Liver (tissue), 3 donors: Measurements from ENCODE around the gene NBEA.

Experiments
- JUND ChIP-seq, 2 donors: IDR thresholded peaks; 2 replicates each; pipeline ENCODE4 v1.6.1; 2016; ENCODE audit warnings: antibody characterized with exemption in 2 of 2
- RAD21 ChIP-seq, 2 donors: IDR thresholded peaks; 2 replicates each; pipeline ENCODE4 v1.6.1; 2016; ENCODE audit warnings: antibody characterized with exemption in 2 of 2, mild to moderate bottlenecking in 2 of 2
- RXRA ChIP-seq, 2 donors: IDR thresholded peaks; 2 replicates each; pipeline ENCODE4 v1.6.1; 2017 to 2018; ENCODE audit warnings: antibody characterized with exemption in 2 of 2, mild to moderate bottlenecking in 1 of 2
- SP1 ChIP-seq: IDR thresholded peaks from 2 replicates; pipeline ENCODE4 v1.6.1; 2018; ENCODE audit warnings: antibody characterized with exemption, mild to moderate bottlenecking
- TF ChIP-seq, protein P1 (sequence below): IDR thresholded peaks from 2 replicates; pipeline ENCODE4 v1.6.1; 2016; ENCODE audit warnings: antibody characterized with exemption, mild to moderate bottlenecking
- TF ChIP-seq, protein P2 (sequence below): fragments of 150-350 bp; IDR thresholded peaks from 2 replicates; pipeline ENCODE4 v1.5.1; 2017; ENCODE audit warnings: improper control_type of control experiment, low read depth, low read length; ENCODE audit not compliant: missing input control
- TF ChIP-seq, protein P3 (sequence below): IDR thresholded peaks from 2 replicates; pipeline ENCODE4 v1.6.1; 2016; ENCODE audit warnings: antibody characterized with exemption
- TF ChIP-seq, protein P4 (sequence below): IDR thresholded peaks from 2 replicates; pipeline ENCODE4 v1.6.1; 2016; ENCODE audit warnings: antibody characterized with exemption
- donor health status: healthy.
- donor health status: healthy.

DNA sequence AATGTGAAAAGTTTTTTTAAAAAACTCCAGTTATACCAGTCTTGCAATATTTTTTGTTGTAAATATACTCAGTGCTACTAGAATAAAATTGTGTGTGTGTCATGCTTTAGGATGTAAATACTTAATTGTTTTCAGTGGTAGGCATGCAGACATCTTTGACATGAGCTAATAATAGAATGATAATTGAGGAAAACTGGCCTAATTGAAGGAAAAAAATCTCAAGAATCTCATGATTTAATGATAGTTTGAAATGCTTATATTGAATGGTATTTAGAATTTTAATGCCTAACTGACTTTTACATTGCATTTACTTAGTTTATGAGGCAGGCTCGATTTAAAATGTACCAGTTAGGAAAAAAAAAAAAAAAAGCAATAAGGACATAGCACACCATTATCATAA lies 537.6 kb downstream of the NBEA start:
- TF ChIP-seq, protein P1, sequence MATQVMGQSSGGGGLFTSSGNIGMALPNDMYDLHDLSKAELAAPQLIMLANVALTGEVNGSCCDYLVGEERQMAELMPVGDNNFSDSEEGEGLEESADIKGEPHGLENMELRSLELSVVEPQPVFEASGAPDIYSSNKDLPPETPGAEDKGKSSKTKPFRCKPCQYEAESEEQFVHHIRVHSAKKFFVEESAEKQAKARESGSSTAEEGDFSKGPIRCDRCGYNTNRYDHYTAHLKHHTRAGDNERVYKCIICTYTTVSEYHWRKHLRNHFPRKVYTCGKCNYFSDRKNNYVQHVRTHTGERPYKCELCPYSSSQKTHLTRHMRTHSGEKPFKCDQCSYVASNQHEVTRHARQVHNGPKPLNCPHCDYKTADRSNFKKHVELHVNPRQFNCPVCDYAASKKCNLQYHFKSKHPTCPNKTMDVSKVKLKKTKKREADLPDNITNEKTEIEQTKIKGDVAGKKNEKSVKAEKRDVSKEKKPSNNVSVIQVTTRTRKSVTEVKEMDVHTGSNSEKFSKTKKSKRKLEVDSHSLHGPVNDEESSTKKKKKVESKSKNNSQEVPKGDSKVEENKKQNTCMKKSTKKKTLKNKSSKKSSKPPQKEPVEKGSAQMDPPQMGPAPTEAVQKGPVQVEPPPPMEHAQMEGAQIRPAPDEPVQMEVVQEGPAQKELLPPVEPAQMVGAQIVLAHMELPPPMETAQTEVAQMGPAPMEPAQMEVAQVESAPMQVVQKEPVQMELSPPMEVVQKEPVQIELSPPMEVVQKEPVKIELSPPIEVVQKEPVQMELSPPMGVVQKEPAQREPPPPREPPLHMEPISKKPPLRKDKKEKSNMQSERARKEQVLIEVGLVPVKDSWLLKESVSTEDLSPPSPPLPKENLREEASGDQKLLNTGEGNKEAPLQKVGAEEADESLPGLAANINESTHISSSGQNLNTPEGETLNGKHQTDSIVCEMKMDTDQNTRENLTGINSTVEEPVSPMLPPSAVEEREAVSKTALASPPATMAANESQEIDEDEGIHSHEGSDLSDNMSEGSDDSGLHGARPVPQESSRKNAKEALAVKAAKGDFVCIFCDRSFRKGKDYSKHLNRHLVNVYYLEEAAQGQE = no peak
- TF ChIP-seq, protein P2, sequence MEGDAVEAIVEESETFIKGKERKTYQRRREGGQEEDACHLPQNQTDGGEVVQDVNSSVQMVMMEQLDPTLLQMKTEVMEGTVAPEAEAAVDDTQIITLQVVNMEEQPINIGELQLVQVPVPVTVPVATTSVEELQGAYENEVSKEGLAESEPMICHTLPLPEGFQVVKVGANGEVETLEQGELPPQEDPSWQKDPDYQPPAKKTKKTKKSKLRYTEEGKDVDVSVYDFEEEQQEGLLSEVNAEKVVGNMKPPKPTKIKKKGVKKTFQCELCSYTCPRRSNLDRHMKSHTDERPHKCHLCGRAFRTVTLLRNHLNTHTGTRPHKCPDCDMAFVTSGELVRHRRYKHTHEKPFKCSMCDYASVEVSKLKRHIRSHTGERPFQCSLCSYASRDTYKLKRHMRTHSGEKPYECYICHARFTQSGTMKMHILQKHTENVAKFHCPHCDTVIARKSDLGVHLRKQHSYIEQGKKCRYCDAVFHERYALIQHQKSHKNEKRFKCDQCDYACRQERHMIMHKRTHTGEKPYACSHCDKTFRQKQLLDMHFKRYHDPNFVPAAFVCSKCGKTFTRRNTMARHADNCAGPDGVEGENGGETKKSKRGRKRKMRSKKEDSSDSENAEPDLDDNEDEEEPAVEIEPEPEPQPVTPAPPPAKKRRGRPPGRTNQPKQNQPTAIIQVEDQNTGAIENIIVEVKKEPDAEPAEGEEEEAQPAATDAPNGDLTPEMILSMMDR = no peak
- TF ChIP-seq JUND (IDR thresholded peaks at IDR 0.05) = no peak
- no peak for TF ChIP-seq SP1
- no peak for TF ChIP-seq RXRA (IDR thresholded peaks at IDR 0.05)
- no peak for TF ChIP-seq RAD21 (IDR thresholded peaks at IDR 0.05)
- TF ChIP-seq, protein P3, sequence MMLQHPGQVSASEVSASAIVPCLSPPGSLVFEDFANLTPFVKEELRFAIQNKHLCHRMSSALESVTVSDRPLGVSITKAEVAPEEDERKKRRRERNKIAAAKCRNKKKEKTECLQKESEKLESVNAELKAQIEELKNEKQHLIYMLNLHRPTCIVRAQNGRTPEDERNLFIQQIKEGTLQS = no peak
- TF ChIP-seq, protein P4, sequence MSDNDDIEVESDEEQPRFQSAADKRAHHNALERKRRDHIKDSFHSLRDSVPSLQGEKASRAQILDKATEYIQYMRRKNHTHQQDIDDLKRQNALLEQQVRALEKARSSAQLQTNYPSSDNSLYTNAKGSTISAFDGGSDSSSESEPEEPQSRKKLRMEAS = no peak
